ENCODE results near the gene ENTHD1.

Gene ENTHD1

GRCh38 chr22:39731481-39731880 lies 162.1 kb downstream of the ENTHD1 start:
- no peak for DNase-seq (ENCODE audit: low read depth)

GRCh38 chr22:39729141-39729934 lies 164.2 kb downstream of the ENTHD1 start:
- no peak for DNase-seq (ENCODE audit: low read depth)

GRCh38 chr22:39728236-39728860 lies 165.2 kb downstream of the ENTHD1 start:
- no peak for DNase-seq (ENCODE audit: low read depth)

GRCh38 chr22:39727541-39727940 lies 166.0 kb downstream of the ENTHD1 start:
- DNase-seq (ENCODE audit: low read depth): no peak

- DNase-seq (ENCODE audit: low read depth): no peak
Observed at GRCh38 chr22:39725351-39726035, 168.1 kb downstream of the ENTHD1 start.

- no peak for DNase-seq (ENCODE audit: low read depth)
Observed at GRCh38 chr22:39724857-39725256, 168.7 kb downstream of the ENTHD1 start.

- DNase-seq (ENCODE audit: low read depth): no peak
Observed at GRCh38 chr22:39724390-39724789, 169.2 kb downstream of the ENTHD1 start.

GRCh38 chr22:39723899-39724351 lies 169.6 kb downstream of the ENTHD1 start:
- no peak for DNase-seq (ENCODE audit: low read depth)

GRCh38 chr22:39723463-39723862 lies 170.1 kb downstream of the ENTHD1 start:
- DNase-seq (ENCODE audit: low read depth): no peak

- DNase-seq (ENCODE audit: low read depth): no peak
Observed at GRCh38 chr22:39722501-39722900, 171.1 kb downstream of the ENTHD1 start.

GRCh38 chr22:39722032-39722325 lies 171.6 kb downstream of the ENTHD1 start:
- no peak for DNase-seq (ENCODE audit: low read depth)

- no peak for DNase-seq (ENCODE audit: low read depth)
Observed at GRCh38 chr22:39721206-39722031, 172.1 kb downstream of the ENTHD1 start.

- DNase-seq (ENCODE audit: low read depth): no peak
Observed at GRCh38 chr22:39719559-39720450, 173.8 kb downstream of the ENTHD1 start.

GRCh38 chr22:39718921-39719475 lies 174.6 kb downstream of the ENTHD1 start:
- no peak for DNase-seq (ENCODE audit: low read depth)

- no peak for DNase-seq (ENCODE audit: low read depth)
Observed at GRCh38 chr22:39718206-39718605, 175.4 kb downstream of the ENTHD1 start.

GRCh38 chr22:39717099-39717498 lies 176.5 kb downstream of the ENTHD1 start:
- DNase-seq (ENCODE audit: low read depth): no peak

GRCh38 chr22:39716534-39716933 lies 177.0 kb downstream of the ENTHD1 start:
- no peak for DNase-seq (ENCODE audit: low read depth)

GRCh38 chr22:39715778-39716495 lies 177.6 kb downstream of the ENTHD1 start:
- DNase-seq (ENCODE audit: low read depth): no peak

GRCh38 chr22:39714321-39714720 lies 179.2 kb downstream of the ENTHD1 start:
- no peak for DNase-seq (ENCODE audit: low read depth)

GRCh38 chr22:39713799-39714290 lies 179.7 kb downstream of the ENTHD1 start:
- no peak for DNase-seq (ENCODE audit: low read depth)
